ENCODE measurements around the gene LARP4B. TPM values are rescaled to one million over a fixed set of nuclear protein-coding genes. Genes with fewer than 3 reads are reported as not detected.

The LARP4B gene
- total RNA-seq, 1 donor from 2014 or later, result 58.4 TPM

GRCh38 chr10:972763-973162 is 41.3 kb upstream of the LARP4B start:
- H3K4me3 ChIP-seq (ENCODE audit: low read depth, low read length), result no peak overlapping the region
- no peak for DNase-seq (ENCODE audit: low read depth)
- TF ChIP-seq, protein P1, sequence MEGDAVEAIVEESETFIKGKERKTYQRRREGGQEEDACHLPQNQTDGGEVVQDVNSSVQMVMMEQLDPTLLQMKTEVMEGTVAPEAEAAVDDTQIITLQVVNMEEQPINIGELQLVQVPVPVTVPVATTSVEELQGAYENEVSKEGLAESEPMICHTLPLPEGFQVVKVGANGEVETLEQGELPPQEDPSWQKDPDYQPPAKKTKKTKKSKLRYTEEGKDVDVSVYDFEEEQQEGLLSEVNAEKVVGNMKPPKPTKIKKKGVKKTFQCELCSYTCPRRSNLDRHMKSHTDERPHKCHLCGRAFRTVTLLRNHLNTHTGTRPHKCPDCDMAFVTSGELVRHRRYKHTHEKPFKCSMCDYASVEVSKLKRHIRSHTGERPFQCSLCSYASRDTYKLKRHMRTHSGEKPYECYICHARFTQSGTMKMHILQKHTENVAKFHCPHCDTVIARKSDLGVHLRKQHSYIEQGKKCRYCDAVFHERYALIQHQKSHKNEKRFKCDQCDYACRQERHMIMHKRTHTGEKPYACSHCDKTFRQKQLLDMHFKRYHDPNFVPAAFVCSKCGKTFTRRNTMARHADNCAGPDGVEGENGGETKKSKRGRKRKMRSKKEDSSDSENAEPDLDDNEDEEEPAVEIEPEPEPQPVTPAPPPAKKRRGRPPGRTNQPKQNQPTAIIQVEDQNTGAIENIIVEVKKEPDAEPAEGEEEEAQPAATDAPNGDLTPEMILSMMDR (conservative IDR thresholded peaks at IDR 0.05; ENCODE audit: low read depth, low read length), result no peak

GRCh38 chr10:971613-972012 is 40.1 kb upstream of the LARP4B start:
- TF ChIP-seq, protein P1 (conservative IDR thresholded peaks at IDR 0.05; ENCODE audit: low read depth, low read length), result no peak
- no peak overlapping the region for H3K4me3 ChIP-seq (ENCODE audit: low read depth, low read length)
- DNase-seq (ENCODE audit: low read depth), result no peak

DNA sequence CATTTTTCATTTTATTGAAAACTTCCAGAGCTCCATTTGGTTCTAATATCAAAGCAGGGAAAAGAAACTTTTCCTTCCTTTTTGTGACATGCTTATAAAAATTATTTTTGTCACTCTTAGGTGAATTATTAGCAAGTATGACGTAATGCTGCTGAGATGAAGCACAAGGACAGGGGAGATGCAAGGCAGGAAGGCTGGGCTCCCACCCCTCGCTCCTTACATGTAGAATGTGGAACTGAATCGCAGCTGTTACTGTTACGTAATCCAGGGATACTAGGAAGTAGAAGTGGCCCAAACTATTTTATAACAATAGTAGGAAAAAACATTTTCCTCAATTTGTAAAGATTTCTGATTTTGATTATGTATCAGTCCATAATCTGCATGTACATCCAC is 39.6 kb upstream of the LARP4B start:
- no peak overlapping the region for H3K4me3 ChIP-seq (ENCODE audit: low read depth, low read length)
- TF ChIP-seq, protein P1 (conservative IDR thresholded peaks at IDR 0.05; ENCODE audit: low read depth, low read length), result no peak
- no peak for DNase-seq (ENCODE audit: low read depth)

- DNase-seq (ENCODE audit: low read depth), result no peak
- no peak overlapping the region for H3K4me3 ChIP-seq (ENCODE audit: low read depth, low read length)
- TF ChIP-seq, protein P1 (conservative IDR thresholded peaks at IDR 0.05; ENCODE audit: low read depth, low read length), result no peak
Observed at GRCh38 chr10:970311-971149, 39.0 kb upstream of the LARP4B start.

GRCh38 chr10:969473-970150 is 38.1 kb upstream of the LARP4B start:
- DNase-seq (ENCODE audit: low read depth), result no peak
- no peak overlapping the region for H3K4me3 ChIP-seq (ENCODE audit: low read depth, low read length)
- TF ChIP-seq, protein P1 (conservative IDR thresholded peaks at IDR 0.05; ENCODE audit: low read depth, low read length), result no peak

DNA sequence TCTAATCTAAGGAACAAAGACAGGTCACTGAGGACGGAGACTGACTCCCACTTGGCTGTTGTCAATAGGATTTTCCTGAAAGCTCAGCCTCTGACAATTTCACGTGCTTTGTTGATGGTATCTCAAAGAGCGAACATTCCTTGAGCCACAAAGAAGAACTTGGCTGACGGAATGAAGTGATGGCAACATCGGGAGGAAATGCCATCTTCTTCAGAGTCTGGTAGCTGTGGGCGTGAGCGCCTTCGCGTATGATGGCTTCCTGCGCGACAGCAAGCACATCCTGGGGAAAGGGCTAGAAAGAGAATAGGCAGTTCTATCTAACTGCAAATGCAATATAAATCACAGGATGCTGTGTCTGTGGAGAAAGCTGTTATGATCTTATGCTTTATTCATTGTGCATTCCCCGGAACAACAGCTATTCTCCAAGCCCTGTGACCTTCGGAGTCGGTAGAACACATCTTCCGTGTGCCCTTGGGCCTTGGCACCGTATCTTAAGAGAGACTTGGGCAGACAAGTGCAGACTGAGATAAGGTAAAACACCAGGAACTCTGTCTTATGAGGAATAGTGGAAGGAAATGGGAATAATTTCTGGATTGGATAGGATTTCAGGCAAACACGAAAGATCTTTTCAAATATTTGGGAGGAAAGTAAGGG is 37.2 kb upstream of the LARP4B start:
- TF ChIP-seq, protein P1 (conservative IDR thresholded peaks at IDR 0.05; ENCODE audit: low read depth, low read length), result no peak
- no peak overlapping the region for H3K4me3 ChIP-seq (ENCODE audit: low read depth, low read length)
- no peak for DNase-seq (ENCODE audit: low read depth)
